Prostate gland (tissue), 2 donors: Measurements from ENCODE around the gene C14orf132.

ENCODE experiments used
- CTCF ChIP-seq, 4 experiments: fragments of 200-600 bp in 2 of 4; fragments of 450-650 bp in 2 of 4; sonication (generic) in 2 of 4; IDR thresholded peaks; 1 replicate in 3 of 4; 2 replicates in 1 of 4; pipeline ENCODE4 v1.5.1; 2016 to 2019; ENCODE audit warnings: antibody characterized with exemption in 4 of 4, mild to moderate bottlenecking in 2 of 4, moderate library complexity in 2 of 4
- POLR2A ChIP-seq: fragments of 450-650 bp; IDR thresholded peaks from one replicate; pipeline ENCODE4 v1.6.1; 2016; ENCODE audit warnings: antibody characterized with exemption, mild to moderate bottlenecking
- POLR2AphosphoS5 ChIP-seq: sonication (generic); formaldehyde crosslinking; IDR thresholded peaks from one replicate; pipeline ENCODE4 v1.6.1; 2017; ENCODE audit warnings: antibody characterized with exemption

- TF ChIP-seq CTCF (IDR thresholded peaks at IDR 0.05) (no peak), POLR2A (no peak), POLR2AphosphoS5 (no peak)
These were observed 96.1 kb downstream of the C14orf132 start for GRCh38 chr14:96135285-96135684.
